ENCODE measurements around the gene HTR6.
"Not testable (repeated sequence)": the region's sequence is repeated elsewhere in the genome, so short reads cannot be mapped to it uniquely, and the experiment has no call there.

Gene HTR6

DNA sequence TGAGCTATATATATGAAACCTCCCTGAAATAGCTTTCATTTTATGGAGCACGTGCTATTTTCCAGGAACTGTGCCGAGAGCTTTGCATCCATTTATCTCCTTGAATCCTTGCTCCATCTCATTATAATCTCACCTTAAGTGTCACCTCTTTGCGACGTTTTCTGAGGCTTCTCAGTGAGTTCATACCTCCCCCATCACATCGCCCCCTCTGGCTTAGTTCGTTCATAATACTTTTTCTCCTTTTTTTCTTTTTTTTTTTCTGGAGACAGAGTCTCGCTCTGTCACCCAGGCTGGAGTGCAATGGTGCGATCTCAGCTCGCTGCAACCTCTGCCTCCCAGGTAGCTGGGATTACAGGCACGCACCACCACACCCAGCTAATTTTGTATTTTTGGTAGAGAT lies 25.4 kb upstream of the HTR6 start:
- not testable (repeated sequence) for DNase-seq (ENCODE audit: low read depth, low spot score)

DNA sequence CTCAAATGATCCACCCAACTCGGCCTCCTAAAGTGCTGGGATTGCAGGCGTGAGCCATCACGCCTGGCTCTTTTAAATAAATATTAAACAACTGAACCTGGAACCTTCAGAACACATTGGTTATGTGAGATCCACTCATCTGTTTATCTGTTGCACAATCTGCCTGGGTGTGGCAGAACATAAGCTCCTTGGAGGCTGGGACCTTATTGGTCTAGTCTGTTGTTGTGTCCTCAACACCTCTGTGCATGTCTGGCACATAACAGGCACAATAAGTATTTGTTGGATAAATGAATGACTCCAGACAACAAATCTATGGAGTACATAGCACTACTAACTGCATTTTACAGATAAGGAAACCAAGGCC lies 24.7 kb upstream of the HTR6 start:
- DNase-seq (ENCODE audit: low read depth, low spot score): no peak

- DNase-seq (ENCODE audit: low read depth, low spot score): no peak
These were observed 24.0 kb upstream of the HTR6 start for GRCh38 chr1:19640363-19641316.

DNA sequence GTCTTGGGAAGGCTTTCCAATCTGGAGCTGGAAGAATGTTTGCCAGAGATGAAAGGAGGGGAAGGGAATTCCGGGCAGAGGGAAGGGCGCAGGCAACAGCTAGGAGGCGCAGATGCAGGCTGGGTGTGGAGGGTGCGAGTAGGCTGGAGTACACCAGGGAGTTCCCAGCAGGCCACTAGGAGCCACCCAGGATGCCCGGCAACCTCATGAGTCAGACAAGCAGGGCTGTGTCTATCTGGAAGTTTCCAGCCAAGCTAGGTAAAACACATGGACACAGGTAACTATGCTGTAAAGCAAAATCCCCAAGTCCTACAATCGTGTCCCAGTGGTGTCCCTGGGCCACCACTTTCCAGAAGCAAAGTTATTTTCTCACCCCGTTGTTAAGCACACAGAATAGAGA lies 21.6 kb upstream of the HTR6 start:
- DNase-seq (ENCODE audit: low read depth, low spot score): no peak

- DNase-seq (ENCODE audit: low read depth, low spot score): no peak
These were observed 20.9 kb upstream of the HTR6 start, which contains the start of gene NBL1 for GRCh38 chr1:19643602-19644394. TSS of gene NBL1 (plus strand) at chr1:19644311. CDS start at chr1:19655031, 10,720 bp downstream.

GRCh38 chr1:19644395-19644680 lies 20.3 kb upstream of the HTR6 start:
- DNase-seq (ENCODE audit: low read depth, low spot score): no peak

GRCh38 chr1:19644681-19645410 lies 19.8 kb upstream of the HTR6 start:
- DNase-seq (ENCODE audit: low read depth, low spot score): no peak

DNA sequence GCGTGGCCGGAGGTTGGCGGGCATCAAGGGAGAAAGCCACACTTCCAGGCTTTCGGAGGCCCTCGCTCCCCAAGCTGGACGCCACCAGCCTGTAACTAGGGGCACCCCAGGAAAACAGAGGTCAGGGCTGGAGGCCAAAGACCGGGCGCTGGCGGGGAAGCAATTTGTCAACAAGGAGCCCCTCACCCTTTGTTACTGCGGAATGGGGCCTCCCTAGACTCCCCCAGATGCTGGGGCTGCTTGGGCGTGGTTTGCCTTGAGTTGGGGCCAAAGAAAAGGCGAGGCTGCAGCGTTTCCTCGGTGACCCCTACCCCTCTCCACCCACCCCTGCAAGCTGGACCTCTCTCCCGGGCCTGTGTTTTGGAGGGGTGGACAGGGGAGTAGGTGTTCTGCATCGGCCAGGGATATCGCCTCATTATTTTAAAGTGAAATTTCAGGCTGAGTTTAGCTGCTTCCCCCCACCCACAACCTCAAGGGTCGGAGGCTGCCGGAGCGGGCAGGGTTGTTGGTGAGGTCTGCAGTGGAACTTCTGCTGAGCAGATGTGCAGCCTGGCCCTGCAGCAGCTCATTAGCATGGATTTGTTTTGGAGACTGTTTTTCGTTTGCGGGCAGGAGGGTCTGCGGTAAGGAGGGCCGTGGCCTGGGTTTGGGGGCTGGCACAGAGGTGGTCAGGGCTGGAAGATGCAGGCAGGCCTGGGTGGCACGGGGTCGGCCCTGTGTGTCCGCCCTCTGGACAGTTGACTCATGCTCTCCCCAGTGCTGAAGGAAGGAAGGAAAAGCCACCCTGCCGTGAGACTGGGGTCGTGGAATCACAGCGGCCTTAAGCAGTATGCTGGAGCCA lies 19.0 kb upstream of the HTR6 start:
- no peak for DNase-seq (ENCODE audit: low read depth, low spot score)

DNA sequence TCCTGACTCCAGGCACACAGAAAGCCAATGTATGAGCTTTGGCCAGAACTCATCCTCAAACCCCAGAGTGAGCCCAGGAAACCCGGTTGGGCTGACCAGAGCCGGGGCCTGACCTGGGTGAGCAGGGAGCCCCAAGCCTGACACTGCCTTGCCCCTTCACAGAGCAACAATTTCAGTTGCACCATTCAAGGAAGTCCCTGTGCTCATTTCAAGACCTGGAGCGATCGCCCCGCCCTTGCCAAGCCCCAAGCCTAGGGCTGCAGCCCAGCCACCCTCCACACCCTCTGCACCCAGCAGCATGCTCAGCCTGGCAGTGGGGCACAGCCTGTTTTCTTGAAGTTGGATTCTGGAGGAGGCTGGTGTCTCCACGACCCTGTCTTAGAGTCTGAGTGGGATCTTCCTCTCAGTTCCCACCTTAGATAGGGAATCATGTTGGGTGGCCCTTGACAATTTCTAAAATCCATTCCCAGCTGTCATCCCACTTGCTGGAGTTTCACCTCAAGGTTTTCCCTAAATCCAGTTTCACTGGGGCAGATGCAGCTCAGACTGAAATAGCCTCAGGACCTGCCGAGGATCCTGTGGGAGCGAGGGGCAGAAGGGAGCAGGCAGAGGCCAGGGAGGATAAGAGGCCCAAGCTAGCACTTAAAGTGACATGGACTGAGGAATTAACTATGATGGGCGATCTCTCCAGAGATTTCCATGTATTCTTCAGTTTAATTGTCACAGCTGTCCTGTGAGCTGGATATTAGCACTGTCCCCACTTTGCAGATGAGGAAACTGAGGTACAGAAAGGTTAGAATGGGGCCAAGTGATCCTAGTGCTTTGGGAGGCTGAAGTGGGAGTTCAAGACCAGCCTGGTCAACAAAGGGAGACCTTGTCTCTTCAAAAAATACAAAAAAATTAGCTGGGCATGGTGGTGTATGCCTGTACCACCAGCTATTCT lies 18.0 kb upstream of the HTR6 start:
- no peak for DNase-seq (ENCODE audit: low read depth, low spot score)

- no peak for DNase-seq (ENCODE audit: low read depth, low spot score)
These were observed 17.0 kb upstream of the HTR6 start for GRCh38 chr1:19647643-19648042.

DNA sequence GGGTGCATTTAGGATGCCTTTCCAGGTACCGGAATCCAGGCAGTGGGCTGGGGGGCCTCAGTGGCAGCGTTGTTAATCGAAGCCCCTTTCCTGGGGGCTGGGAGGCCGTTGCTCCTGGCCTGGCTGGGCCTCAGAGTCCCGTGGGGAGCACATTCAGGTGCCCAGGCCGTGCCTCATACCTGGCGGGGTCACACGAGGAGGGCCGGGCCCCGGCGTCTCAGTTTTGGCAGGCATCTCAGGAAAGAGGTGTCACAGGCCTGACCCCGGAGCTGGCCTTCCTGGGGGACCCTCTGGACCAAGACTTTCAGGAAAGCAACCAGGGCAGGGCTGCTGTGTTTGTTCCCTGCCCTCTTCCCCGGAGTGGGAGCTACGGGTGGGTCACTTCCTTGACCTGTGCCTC lies 16.4 kb upstream of the HTR6 start:
- no peak for DNase-seq (ENCODE audit: low read depth, low spot score)

- DNase-seq (ENCODE audit: low read depth, low spot score): no peak
These were observed 16.0 kb upstream of the HTR6 start for GRCh38 chr1:19648689-19649088.

- no peak for DNase-seq (ENCODE audit: low read depth, low spot score)
These were observed 14.1 kb upstream of the HTR6 start for GRCh38 chr1:19650416-19651140.

- DNase-seq (ENCODE audit: low read depth, low spot score): no peak
These were observed 13.4 kb upstream of the HTR6 start for GRCh38 chr1:19651141-19651737.

DNA sequence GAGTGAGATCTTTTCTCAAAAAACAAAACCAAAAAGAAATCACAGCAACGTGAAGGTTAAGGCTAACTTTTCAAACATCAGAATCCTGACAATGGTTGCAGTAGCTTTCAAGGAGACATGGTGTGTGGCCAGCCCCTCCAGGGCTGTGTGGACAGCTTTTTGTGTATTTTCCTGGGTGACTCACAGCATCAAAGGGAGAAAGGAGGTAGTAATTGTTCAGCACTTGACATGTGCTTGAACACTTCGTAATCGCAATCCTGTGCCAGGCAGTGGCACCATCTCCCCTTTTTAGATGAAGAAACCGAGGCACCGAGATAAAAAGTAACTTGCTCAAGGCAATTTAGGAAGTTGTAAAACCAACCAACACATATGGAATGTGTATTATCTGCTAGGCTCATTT lies 10.3 kb upstream of the HTR6 start:
- DNase-seq (ENCODE audit: low read depth, low spot score): no peak

DNA sequence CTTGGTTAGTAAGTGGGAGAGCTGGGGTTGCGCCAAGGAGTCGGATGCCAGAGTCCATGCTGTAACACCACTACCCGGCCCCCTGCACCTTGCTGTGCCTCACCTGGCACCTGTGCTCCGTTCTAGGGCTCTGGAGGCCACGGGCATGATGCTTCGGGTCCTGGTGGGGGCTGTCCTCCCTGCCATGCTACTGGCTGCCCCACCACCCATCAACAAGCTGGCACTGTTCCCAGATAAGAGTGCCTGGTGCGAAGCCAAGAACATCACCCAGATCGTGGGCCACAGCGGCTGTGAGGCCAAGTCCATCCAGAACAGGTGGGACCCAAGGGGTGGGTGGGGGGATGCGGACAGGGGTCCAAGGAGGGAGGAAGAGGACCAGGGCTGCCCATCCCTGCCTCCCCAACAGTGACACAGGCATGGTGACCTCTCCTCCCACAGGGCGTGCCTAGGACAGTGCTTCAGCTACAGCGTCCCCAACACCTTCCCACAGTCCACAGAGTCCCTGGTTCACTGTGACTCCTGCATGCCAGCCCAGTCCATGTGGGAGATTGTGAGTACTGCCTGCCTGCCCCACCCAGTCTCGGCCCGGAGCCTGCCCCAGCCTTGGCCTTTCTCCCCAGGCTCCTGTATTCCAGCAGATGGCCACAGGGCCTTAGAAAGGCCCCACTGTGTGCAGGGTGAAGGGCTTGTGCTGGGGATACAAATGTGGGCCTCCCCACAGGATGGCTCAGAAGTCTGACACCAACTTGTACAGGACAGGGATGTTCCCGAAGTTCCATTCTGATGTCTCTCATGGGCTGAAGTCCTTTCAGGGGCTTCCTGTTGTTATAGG lies 9.6 kb upstream of the HTR6 start:
- no peak for DNase-seq (ENCODE audit: low read depth, low spot score)

DNA sequence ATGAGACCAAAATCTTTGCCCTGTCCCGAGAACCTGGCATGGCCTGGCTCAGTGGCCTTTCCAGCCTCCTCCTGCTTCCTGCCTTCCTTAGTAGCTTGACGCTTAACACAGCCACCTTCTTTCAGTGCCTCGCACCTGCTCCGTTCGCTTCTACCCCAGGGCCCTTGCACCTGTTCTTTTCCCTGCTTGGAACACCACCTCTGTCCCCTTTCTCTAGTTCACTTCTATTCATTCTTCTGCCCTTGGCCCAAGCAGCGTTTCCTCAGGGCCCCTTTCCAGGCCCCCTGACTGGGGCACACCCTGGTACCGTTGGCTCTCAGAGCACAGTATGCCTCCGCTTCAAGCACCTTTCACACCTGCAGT lies 9.0 kb upstream of the HTR6 start:
- DNase-seq (ENCODE audit: low read depth, low spot score): no peak

DNA sequence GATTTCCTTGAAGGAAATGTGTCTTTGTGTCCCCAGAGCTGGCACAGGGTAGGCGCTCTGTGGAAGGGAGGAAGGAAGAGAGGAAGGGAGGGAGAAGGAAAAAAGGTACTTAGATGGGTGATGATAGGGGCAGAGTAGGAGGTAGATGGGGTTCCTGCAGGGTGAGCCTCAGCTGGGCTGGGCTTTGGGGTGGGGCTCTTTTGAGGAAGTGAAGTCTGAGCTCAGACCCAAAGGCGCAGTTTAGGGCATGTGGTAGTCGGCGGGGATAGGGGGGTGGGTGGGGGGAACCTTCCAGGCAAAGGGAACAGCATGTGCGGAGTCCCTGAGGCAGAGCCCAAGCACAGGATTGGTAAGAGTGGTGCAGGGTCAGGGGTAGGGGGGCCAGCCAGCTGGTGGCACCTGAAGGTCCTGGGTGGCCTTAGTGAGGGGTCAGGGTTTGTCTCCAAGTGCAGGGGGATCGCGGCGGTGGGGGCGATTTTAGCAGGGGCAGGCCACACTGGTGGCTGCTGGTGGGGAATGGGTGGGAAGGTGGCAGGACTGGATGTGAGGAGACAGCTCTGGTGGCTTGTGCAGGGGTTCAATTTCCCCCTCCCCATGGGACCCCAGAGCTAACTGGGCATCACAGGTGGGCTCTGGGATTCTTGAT lies 8.4 kb upstream of the HTR6 start:
- no peak for DNase-seq (ENCODE audit: low read depth, low spot score)

All from activated CD4-positive, CD25-positive, alpha-beta regulatory T cell treated with anti-CD3 and anti-CD28 coated beads, Interleukin-2, amount 50 U/mL, for 16 hours (primary cell).